K562 (cell line): ENCODE results near the gene ZMYND19. TPM values are rescaled to one million over a fixed set of nuclear protein-coding genes. Genes with fewer than 3 reads are reported as not detected.

ENCODE experiments used
- AFF4 ChIP-seq: sonication (generic); formaldehyde crosslinking; IDR thresholded peaks from 2 replicates; pipeline ENCODE4 v1.8.0; 2023; ENCODE audit warnings: mild to moderate bottlenecking, missing genetic modification reagents
- BHLHE40 ChIP-seq: IDR thresholded peaks from 2 replicates; pipeline ENCODE4 v1.6.1; 2011; ENCODE audit warnings: low read length, improper control_type of control experiment
- CUX1 ChIP-seq: fragments of 200-800 bp; sonication (Bioruptor generic); IDR thresholded peaks from 2 replicates; pipeline ENCODE4 v1.6.1; 2016; ENCODE audit warnings: missing genetic modification characterization, missing compliant biosample characterization
- CXXC5 ChIP-seq: fragments of 250-450 bp; sonication (Bioruptor Pico); IDR thresholded peaks from 2 replicates; pipeline ENCODE4 v1.8.0; 2022; ENCODE audit warnings: inconsistent platforms, mild to moderate bottlenecking, moderate library complexity
- ELF2 ChIP-seq: fragments of 250-450 bp; sonication (Bioruptor Pico); IDR thresholded peaks from 2 replicates; pipeline ENCODE4 v1.5.0; 2021; ENCODE audit warnings: mild to moderate bottlenecking
- EWSR1 ChIP-seq: fragments of 450-650 bp; IDR thresholded peaks from 2 replicates; pipeline ENCODE4 v1.6.1; 2018; ENCODE audit warnings: borderline replicate concordance, mild to moderate bottlenecking, low read depth, moderate library complexity; ENCODE audit not compliant: partially characterized antibody
- GTF2A2 ChIP-seq: IDR thresholded peaks from 2 replicates; pipeline ENCODE4 v1.6.1; 2016; ENCODE audit warnings: mild to moderate bottlenecking, missing genetic modification characterization, missing compliant biosample characterization
- HCFC1 ChIP-seq: IDR thresholded peaks from 2 replicates; pipeline ENCODE4 v1.6.1; 2012; ENCODE audit warnings: low read depth, low read length, improper control_type of control experiment
- KLF16 ChIP-seq: IDR thresholded peaks from 2 replicates; pipeline ENCODE4 v1.6.1; 2016; ENCODE audit warnings: antibody characterized with exemption
- MAX ChIP-seq: sonication (generic); formaldehyde crosslinking; IDR thresholded peaks from 2 replicates; pipeline ENCODE4 v1.9.0; 2022; ENCODE audit warnings: mild to moderate bottlenecking, missing genetic modification reagents
- NCOA4 ChIP-seq: fragments of 450-650 bp; IDR thresholded peaks from 2 replicates; pipeline ENCODE4 v1.6.1; 2018; ENCODE audit warnings: mild to moderate bottlenecking; ENCODE audit not compliant: partially characterized antibody
- NR2C2 ChIP-seq, 2 experiments: fragments of 200-800 bp in 1 of 2; sonication (Bioruptor generic) in 1 of 2; sonication (generic) in 1 of 2; formaldehyde crosslinking in 1 of 2; IDR thresholded peaks; 2 replicates each; pipeline versions ENCODE4 v1.6.1 to v1.8.0; 2016 to 2022; ENCODE audit warnings: mild to moderate bottlenecking in 1 of 2, missing compliant biosample characterization in 1 of 2, missing genetic modification characterization in 1 of 2, missing genetic modification reagents in 1 of 2
- SMARCC2 ChIP-seq: fragments of 450-650 bp; IDR thresholded peaks from 2 replicates; pipeline ENCODE4 v1.6.1; 2017; ENCODE audit warnings: antibody characterized with exemption, moderate library complexity, mild to moderate bottlenecking, low read depth
- TCF15 ChIP-seq: fragments of 250-450 bp; sonication (Bioruptor Pico); IDR thresholded peaks from 2 replicates; pipeline ENCODE4 v1.8.0; 2022; ENCODE audit warnings: moderate library complexity, mild to moderate bottlenecking, inconsistent platforms
- THRAP3 ChIP-seq: fragments of 450-650 bp; IDR thresholded peaks from 2 replicates; pipeline ENCODE4 v1.6.1; 2016; ENCODE audit warnings: mild to moderate bottlenecking, inconsistent platforms, borderline replicate concordance
- U2AF1 ChIP-seq: fragments of 200-400 bp; formaldehyde crosslinking; optimal IDR thresholded peaks from 2 replicates; pipeline ENCODE3; 2017; ENCODE audit warnings: mild to moderate bottlenecking, low read depth, low read length, moderate library complexity
- ZNF778 ChIP-seq: fragments of 450-650 bp; formaldehyde crosslinking; IDR thresholded peaks from 2 replicates; pipeline ENCODE4 v1.4.0; 2020; ENCODE audit warnings: mild to moderate bottlenecking, moderate library complexity
- polyA plus RNA-seq, 8 experiments: library from polyadenylated mRNA; depleted of rRNA in 4 of 8; stranded (reverse) in 5 of 8; unstranded in 3 of 8; fragments of >200 nt; fragmentation: Nextera tagmentation in 2 of 8; fragmentation: Illumina TruSeq in 1 of 8; extraction: Ambion mirVana in 2 of 8; extraction: Trizol in 1 of 8; gene quantifications; 2 replicates each; pipeline versions ENCODE4 v1.2.1 to v1.2.3, GENCODE V29; 2011 to 2014; ENCODE audit warnings: inconsistent platforms in 1 of 8, missing spikeins in 1 of 8
- total RNA-seq, 7 experiments: library from RNA; depleted of rRNA in 6 of 7; stranded (reverse); fragments of >200 nt in 6 of 7; fragmentation: Illumina TruSeq in 2 of 7; extraction: Trizol in 2 of 7; gene quantifications; 2 replicates each; pipeline versions ENCODE4 v1.2.1 to v1.2.3, GENCODE V29; 2011 to 2021; ENCODE audit warnings: low replicate concordance in 1 of 7

Gene ZMYND19
- total and polyA plus RNA-seq, 9 of the 15 experiments (the other 6 are each of a cell fraction or from before 2014, with no cell fraction given), result 1.0 to 86.7 (median 44.0) TPM

- no peak for TF ChIP-seq AFF4
- TF ChIP-seq TCF15 (CRISPR knock-in tag), result no peak
- no peak for TF ChIP-seq THRAP3
- no peak for TF ChIP-seq NCOA4
- TF ChIP-seq HCFC1, result no peak
- no peak for TF ChIP-seq NR2C2 (CRISPR knock-in tag; IDR thresholded peaks at IDR 0.05)
- TF ChIP-seq NR2C2 (tag; IDR thresholded peaks at IDR 0.05), result peak; percentile 20; the same call in 1 of the 2 replicates
- TF ChIP-seq ELF2 (CRISPR knock-in tag), result peak; percentile 21; the same call in 1 of the 2 replicates
- no peak for TF ChIP-seq SMARCC2
- TF ChIP-seq U2AF1, result no peak
- TF ChIP-seq EWSR1, result no peak
- TF ChIP-seq KLF16, result no peak
- TF ChIP-seq CUX1 (CRISPR knock-in tag), result no peak
- TF ChIP-seq BHLHE40, result peak; percentile 48; the same call in 1 of the 2 replicates
- peak; percentile 75 for TF ChIP-seq CXXC5 (CRISPR knock-in tag)
- TF ChIP-seq GTF2A2 (tag), result no peak
- TF ChIP-seq ZNF778, result no peak
- TF ChIP-seq MAX (CRISPR knock-in tag), result no peak; the same call in 1 of the 2 replicates
These were observed 15.1 kb upstream of the ZMYND19 start, which contains the start of gene ARRDC1 (continued) for GRCh38 chr9:137605121-137606004.
